Ectodermal cell (in vitro differentiated cells): ENCODE results near the gene CYP46A1.

Experiments
- H3K27ac ChIP-seq: 2 replicates; pipeline ENCODE4 v1.7.0; 2013; ENCODE audit warnings: mild to moderate bottlenecking, low read depth, low read length; ENCODE audit not compliant: insufficient read depth, poor library complexity, severe bottlenecking
- H3K27me3 ChIP-seq: 2 replicates; pipeline ENCODE4 v1.7.0; 2013; ENCODE audit warnings: mild to moderate bottlenecking, low read length; ENCODE audit not compliant: insufficient read depth, control insufficient read depth, poor library complexity, severe bottlenecking
- H3K36me3 ChIP-seq: one replicate; pipeline ENCODE4 v1.7.0; 2013; ENCODE audit warnings: low read length; ENCODE audit not compliant: control insufficient read depth, insufficient read depth
- H3K4me1 ChIP-seq: one replicate; pipeline ENCODE4 v1.7.0; 2013; ENCODE audit warnings: low read length; ENCODE audit not compliant: control insufficient read depth, insufficient read depth
- H3K4me3 ChIP-seq: 2 replicates; pipeline ENCODE4 v1.7.0; 2013; ENCODE audit warnings: low read depth, low read length, control low read depth; ENCODE audit not compliant: insufficient read depth
- H3K9me3 ChIP-seq: 2 replicates; pipeline ENCODE4 v1.7.0; 2013; ENCODE audit warnings: mild to moderate bottlenecking, low read length, moderate library complexity; ENCODE audit not compliant: control insufficient read depth
- WGBS, 2 experiments: methylation state at CpG; one replicate each; pipeline ENCODE4 v1.1.7; 2013; ENCODE audit warnings: missing lambda C conversion rate in 2 of 2; 5-methylcytosine and 5-hydroxymethylcytosine counted together

Gene CYP46A1

DNA sequence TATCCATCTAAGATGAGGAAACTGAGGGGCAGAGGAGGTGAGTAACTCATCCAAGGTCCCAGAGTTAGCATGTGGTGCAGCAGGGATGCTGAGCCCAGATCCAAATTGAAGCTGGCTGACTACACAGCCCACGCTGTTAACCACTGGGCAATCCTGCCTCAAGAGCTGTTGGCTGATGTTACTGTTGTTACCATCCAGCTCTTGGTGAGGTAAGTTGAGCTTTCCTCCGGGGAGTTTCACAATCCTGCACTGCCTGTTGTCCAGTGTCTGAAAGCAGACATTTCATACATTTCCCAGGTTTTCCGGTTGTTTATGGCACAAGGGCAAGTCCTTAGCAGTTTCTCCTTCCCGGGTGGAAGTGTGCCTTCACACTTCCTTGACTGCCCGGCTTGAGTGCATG, 14.5 kb downstream of the CYP46A1 start:
- Histone ChIP-seq H3K9me3 (peaks cover 5% of the 10 kb centered on the region), H3K36me3 (peaks cover 7% of the 10 kb centered on the region), H3K4me1 (no peaks in the 10 kb centered on the region), H3K27me3 (no peaks in the 10 kb centered on the region), H3K4me3 (no peak overlapping the region), H3K27ac (no peak overlapping the region)
- WGBS, 2 experiments = 96% methylated on average over 5 of the region's 5 CpGs

DNA sequence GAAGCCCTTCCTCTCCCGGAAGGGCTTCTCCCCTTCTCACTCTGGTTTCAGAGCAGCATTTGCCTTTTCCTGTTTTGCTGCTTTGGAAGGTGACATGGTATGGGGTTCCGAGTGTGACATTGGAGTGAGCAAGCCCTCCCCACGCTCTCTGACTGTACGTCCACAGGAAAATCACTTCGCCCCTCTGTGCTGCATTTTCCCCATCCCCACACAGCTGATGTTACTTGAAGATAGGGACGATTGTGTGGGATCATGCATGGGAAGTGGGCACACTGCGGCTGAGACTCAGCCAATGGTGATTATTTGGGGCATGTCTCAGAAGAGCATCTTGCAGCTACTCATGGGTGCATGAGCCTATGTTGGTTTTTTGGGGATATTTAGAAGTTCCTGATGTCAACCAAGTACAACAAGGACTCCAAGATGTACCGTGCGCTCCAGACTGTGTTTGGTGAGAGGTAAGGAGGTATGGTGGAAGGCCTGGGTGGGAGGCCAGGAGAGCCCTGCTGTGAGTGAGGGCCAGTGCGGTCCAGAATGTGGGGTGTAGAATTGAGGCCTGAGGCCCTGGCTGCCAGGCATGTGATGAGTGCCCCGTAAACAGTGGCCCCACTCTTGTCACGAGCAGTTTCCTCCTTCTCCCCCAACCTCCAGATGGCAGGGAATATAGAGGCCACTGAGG, 15.1 kb downstream of the CYP46A1 start:
- Histone ChIP-seq H3K36me3 (peaks cover 9% of the 10 kb centered on the region), H3K9me3 (peaks cover 5% of the 10 kb centered on the region), H3K4me1 (no peaks in the 10 kb centered on the region), H3K27ac (no peak overlapping the region), H3K4me3 (no peak overlapping the region), H3K27me3 (no peaks in the 10 kb centered on the region)
- 95 to 96% methylated on average over 12 of the region's 12 CpGs for WGBS, 2 experiments

DNA sequence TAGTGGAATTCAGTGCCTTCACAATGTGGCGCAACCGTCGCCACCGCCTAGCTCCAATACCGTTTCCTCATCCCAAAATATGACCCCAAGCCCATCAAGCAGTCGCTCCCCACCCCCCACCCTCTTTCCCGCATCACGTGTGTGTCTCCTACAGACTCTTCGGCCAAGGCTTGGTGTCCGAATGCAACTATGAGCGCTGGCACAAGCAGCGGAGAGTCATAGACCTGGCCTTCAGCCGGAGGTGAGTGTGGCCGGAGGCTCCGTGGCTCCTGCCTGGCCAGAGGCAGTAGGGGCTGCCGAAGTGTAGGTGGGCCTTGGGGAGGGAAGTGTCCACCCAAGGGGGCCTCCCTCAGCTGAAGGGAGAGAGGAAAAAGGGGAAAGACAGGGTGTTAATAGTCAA, 15.8 kb downstream of the CYP46A1 start:
- Histone ChIP-seq H3K9me3 (peaks cover 5% of the 10 kb centered on the region), H3K27ac (no peak overlapping the region), H3K27me3 (no peaks in the 10 kb centered on the region), H3K36me3 (peaks cover 9% of the 10 kb centered on the region), H3K4me1 (no peaks in the 10 kb centered on the region), H3K4me3 (no peak overlapping the region)
- WGBS, 2 experiments = 96% methylated on average over 16 of the region's 16 CpGs

DNA sequence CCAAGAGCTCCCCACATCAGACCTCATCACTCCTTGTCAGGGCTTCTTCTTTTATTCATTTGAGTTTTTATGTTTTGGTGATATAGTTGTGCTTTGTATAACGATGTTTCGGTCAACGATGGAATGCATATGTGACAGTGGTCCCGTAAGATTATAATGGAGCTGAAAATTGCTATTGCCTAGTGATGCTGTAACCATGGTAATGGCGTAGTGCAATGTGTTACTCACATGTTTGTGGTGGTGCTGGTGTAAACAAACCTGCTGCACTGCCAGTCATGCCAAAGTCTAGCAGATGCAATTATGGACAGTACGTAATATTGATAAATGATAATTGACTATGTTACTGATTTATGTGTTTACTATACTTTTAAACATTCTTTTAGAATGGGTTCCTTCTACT, 16.3 kb downstream of the CYP46A1 start:
- 95% methylated on average over 5 to 6 of the region's 6 CpGs for WGBS, 2 experiments
- no peaks in the 10 kb centered on the region for H3K4me1 ChIP-seq
- no peak overlapping the region for H3K27ac ChIP-seq
- no peak overlapping the region for H3K4me3 ChIP-seq
- H3K9me3 ChIP-seq = peaks cover 5% of the 10 kb centered on the region
- H3K27me3 ChIP-seq = no peaks in the 10 kb centered on the region
- peaks cover 9% of the 10 kb centered on the region for H3K36me3 ChIP-seq

DNA sequence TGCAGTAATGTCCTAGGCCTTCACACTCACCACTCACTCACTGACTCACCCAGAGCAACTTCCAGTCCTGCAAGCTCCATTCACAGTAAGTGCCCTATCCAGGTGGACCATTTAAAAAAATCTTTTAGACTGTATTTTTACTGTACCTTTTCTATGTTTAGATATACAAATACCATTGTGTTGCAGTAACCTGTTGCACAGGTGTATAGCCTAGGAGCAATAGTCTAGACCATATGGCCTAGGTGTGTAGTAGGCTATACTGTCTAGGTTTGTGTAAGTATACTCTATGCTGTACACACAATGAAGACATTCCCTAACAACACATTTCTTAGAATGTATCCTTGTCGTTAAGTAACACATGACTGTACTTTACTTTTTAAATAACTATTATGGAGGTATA, 17.2 kb downstream of the CYP46A1 start:
- H3K27ac ChIP-seq = no peak overlapping the region
- 100% methylated on average over 1 of the region's 1 CpG for WGBS, 2 experiments
- H3K36me3 ChIP-seq = peaks cover 9% of the 10 kb centered on the region
- no peaks in the 10 kb centered on the region for H3K27me3 ChIP-seq
- H3K4me1 ChIP-seq = no peaks in the 10 kb centered on the region
- H3K9me3 ChIP-seq = peaks cover 5% of the 10 kb centered on the region
- H3K4me3 ChIP-seq = no peak overlapping the region

DNA sequence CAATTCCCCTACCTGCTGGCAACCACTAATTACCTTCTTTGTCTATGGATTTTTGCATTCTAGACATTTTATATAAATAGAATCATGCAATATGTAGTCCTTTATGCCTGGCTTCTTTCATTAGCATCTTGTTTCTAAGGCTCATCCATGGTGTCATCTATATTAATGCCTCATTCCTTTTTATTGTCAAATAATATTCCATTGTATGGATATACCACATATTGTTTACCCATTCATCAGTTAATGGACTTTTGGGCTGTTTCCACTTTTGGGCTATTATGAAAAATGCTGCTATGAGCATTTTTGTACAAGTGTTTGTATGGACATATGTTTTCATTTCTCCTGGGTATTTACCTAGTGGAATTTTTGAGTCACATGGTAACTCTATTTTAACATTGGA, 18.0 kb downstream of the CYP46A1 start:
- no peaks in the 10 kb centered on the region for H3K4me1 ChIP-seq
- H3K36me3 ChIP-seq = peaks cover 9% of the 10 kb centered on the region
- no peak overlapping the region for H3K27ac ChIP-seq
- no peak overlapping the region for H3K4me3 ChIP-seq
- H3K9me3 ChIP-seq = peaks cover 5% of the 10 kb centered on the region
- H3K27me3 ChIP-seq = no peaks in the 10 kb centered on the region

DNA sequence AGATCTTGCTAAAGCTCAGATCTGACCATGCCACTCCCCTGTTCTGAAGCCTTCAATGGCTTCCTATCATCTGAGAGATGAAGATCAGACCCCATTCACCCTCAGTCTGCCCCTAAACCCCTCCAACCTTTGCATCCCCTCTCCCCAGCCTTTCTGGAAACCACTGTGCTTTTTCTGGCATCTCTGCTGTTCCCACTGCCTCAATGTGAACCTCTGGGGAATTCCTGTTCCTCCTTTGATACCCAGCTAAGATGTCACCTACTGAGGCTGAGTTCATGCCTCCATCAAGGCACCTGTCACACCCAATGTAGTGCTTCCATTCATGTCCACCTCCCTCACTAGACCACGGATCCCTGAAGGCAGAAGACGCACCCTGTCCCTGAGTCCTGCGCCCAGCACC, 19.3 kb downstream of the CYP46A1 start:
- peaks cover 5% of the 10 kb centered on the region for H3K9me3 ChIP-seq
- no peak overlapping the region for H3K27ac ChIP-seq
- WGBS, 2 experiments = 99 to 100% methylated on average over 3 of the region's 3 CpGs
- no peak overlapping the region for H3K4me3 ChIP-seq
- peaks cover 9% of the 10 kb centered on the region for H3K36me3 ChIP-seq
- no peaks in the 10 kb centered on the region for H3K27me3 ChIP-seq
- H3K4me1 ChIP-seq = no peaks in the 10 kb centered on the region

DNA sequence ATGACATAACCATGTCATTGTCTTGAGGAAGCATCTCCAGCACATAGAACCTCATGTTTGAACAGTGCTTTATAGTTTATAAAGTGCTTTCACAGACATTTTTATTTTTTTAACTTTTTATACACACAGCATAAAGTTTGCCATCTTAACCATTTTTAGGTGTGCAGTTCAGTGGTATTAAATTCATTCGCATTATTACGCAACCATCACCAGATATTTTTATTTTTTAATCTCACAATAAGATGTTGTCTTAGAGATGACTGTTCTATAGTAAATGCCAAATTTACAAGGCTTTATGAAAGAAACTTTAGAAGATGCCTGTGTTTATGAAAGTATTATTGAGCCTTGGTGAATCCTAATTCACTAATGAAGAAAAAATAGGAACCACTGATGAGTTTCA, 19.9 kb downstream of the CYP46A1 start:
- Histone ChIP-seq H3K36me3 (peaks cover 9% of the 10 kb centered on the region), H3K4me1 (no peaks in the 10 kb centered on the region), H3K27ac (no peak overlapping the region), H3K27me3 (no peaks in the 10 kb centered on the region), H3K9me3 (peaks cover 5% of the 10 kb centered on the region), H3K4me3 (no peak overlapping the region)
- 100% methylated on average over 2 of the region's 2 CpGs; no CpG with 5 or more reads in 1 of the 2 experiments for WGBS, 2 experiments

DNA sequence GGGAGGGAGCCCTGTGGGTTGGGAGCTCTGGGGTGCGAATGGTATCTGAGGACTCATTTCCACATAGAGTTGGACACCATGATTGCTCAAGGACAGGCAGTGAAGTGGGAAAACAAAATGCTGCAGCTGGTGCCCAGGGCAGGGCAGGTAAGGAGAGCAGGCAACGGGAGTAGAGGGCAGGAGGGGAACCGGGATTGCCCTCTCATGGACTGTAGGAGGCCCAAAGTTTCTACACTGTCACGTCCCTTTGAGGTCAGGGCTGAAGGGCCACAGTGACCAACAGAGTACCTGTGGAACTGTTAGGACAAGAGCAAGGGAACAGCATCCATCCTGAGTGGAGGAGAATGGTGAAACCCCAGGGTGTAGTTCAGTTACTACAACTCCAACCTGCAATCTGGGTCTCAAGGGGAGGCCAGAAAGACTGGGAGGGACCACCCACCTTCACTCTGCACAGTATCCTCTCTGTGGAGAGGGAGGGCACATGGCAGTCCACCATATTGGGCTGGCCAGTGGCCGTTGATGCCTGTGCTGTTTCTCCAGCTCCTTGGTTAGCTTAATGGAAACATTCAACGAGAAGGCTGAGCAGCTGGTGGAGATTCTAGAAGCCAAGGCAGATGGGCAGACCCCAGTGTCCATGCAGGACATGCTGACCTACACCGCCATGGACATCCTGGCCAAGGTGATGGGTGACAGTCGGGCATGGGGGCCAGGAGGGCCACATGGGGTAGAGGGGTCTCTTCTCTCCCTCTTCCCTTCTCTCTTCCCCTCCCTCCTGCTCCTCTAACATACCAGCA, 22.2 kb downstream of the CYP46A1 start:
- H3K27ac ChIP-seq = no peak overlapping the region
- H3K9me3 ChIP-seq = peaks cover 5% of the 10 kb centered on the region
- WGBS, 2 experiments = 80 to 82% methylated on average over 8 of the region's 8 CpGs
- no peak overlapping the region for H3K4me3 ChIP-seq
- peaks cover 9% of the 10 kb centered on the region for H3K36me3 ChIP-seq
- no peaks in the 10 kb centered on the region for H3K4me1 ChIP-seq
- no peaks in the 10 kb centered on the region for H3K27me3 ChIP-seq

DNA sequence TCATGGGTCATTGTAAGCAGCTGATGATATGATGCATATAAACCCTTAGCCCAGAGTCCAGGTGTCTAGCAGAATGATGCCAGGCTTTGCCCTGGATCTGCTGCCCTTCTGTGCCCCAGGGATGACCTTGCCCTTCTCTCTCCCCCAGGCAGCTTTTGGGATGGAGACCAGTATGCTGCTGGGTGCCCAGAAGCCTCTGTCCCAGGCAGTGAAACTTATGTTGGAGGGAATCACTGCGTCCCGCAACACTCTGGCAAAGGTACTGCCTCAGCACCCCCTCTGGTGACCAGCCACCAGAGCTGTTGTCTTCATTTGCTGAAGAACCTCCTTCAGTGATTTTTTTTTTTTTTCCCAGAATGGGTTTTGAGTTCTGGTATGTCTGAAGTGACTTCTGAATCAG, 23.3 kb downstream of the CYP46A1 start:
- Histone ChIP-seq H3K9me3 (peaks cover 2% of the 10 kb centered on the region), H3K4me3 (no peak overlapping the region), H3K36me3 (peaks cover 9% of the 10 kb centered on the region), H3K4me1 (no peaks in the 10 kb centered on the region), H3K27ac (no peak overlapping the region), H3K27me3 (no peaks in the 10 kb centered on the region)
- 90 to 98% methylated on average over 2 of the region's 2 CpGs for WGBS, 2 experiments
